ENCODE data around the gene WDR5.

WDR5 gene

GRCh38 chr9:134192311-134192950, 56.5 kb downstream of the WDR5 start:
- Histone ChIP-seq H3K4me3 (ENCODE audit: low read depth, low read length) (no peak overlapping the region), H3K36me3 (replicated peaks) (no peaks in the 10 kb centered on the region), H3K27ac (no peak overlapping the region), H3K27me3 (replicated peaks) (peaks cover 13% of the 10 kb centered on the region)
- DNase-seq = no peak
- TF ChIP-seq CTCF (IDR thresholded peaks at IDR 0.05; ENCODE audit: low read depth, low read length, missing control alignments) = no peak
- in situ Hi-C loops (cut with HindIII; ENCODE audit: low pct_ligation_motif_present, low sequenced_read_pairs) = no loop called here

- TF ChIP-seq CTCF (IDR thresholded peaks at IDR 0.05; ENCODE audit: low read depth, low read length, missing control alignments) = no peak
- no peak for DNase-seq
- Histone ChIP-seq H3K27me3 (replicated peaks) (peaks cover 10% of the 10 kb centered on the region), H3K27ac (no peak overlapping the region), H3K36me3 (replicated peaks) (no peaks in the 10 kb centered on the region), H3K4me3 (ENCODE audit: low read depth, low read length) (no peak overlapping the region)
- in situ Hi-C loops (cut with HindIII; ENCODE audit: low pct_ligation_motif_present, low sequenced_read_pairs) = no loop called here
Measured at GRCh38 chr9:134192951-134193731, 57.3 kb downstream of the WDR5 start.

- Histone ChIP-seq H3K27me3 (replicated peaks) (peaks cover 3% of the 10 kb centered on the region), H3K27ac (no peak overlapping the region), H3K4me3 (ENCODE audit: low read depth, low read length) (no peak overlapping the region), H3K36me3 (replicated peaks) (no peaks in the 10 kb centered on the region)
- no peak for TF ChIP-seq CTCF (IDR thresholded peaks at IDR 0.05; ENCODE audit: low read depth, low read length, missing control alignments)
- in situ Hi-C loops (cut with HindIII; ENCODE audit: low pct_ligation_motif_present, low sequenced_read_pairs) = no loop called here
- no peak for DNase-seq
Measured at GRCh38 chr9:134193912-134194535, 58.1 kb downstream of the WDR5 start.

- in situ Hi-C loops (cut with HindIII; ENCODE audit: low pct_ligation_motif_present, low sequenced_read_pairs) = no loop called here
- Histone ChIP-seq H3K36me3 (replicated peaks) (no peaks in the 10 kb centered on the region), H3K27ac (no peak overlapping the region), H3K27me3 (replicated peaks) (no peaks in the 10 kb centered on the region), H3K4me3 (ENCODE audit: low read depth, low read length) (no peak overlapping the region)
- no peak for TF ChIP-seq CTCF (IDR thresholded peaks at IDR 0.05; ENCODE audit: low read depth, low read length, missing control alignments)
- no peak for DNase-seq
Measured at GRCh38 chr9:134195558-134195957, 59.7 kb downstream of the WDR5 start.

- DNase-seq = no peak
- no peak overlapping the region for H3K27ac ChIP-seq
- H3K27me3 ChIP-seq (replicated peaks) = no peaks in the 10 kb centered on the region
- no peaks in the 10 kb centered on the region for H3K36me3 ChIP-seq (replicated peaks)
- in situ Hi-C loops (cut with HindIII; ENCODE audit: low pct_ligation_motif_present, low sequenced_read_pairs) = no loop called here
- H3K4me3 ChIP-seq (ENCODE audit: low read depth, low read length) = no peak overlapping the region
- TF ChIP-seq CTCF (IDR thresholded peaks at IDR 0.05; ENCODE audit: low read depth, low read length, missing control alignments) = no peak
Measured at GRCh38 chr9:134196911-134197310, 61.0 kb downstream of the WDR5 start.

Measured in brain microvascular endothelial cell (primary cell).